ENCODE data around the gene SHROOM3. TPM values are rescaled to one million over a fixed set of nuclear protein-coding genes. Genes with fewer than 3 reads are reported as not detected.

The SHROOM3 gene
- total RNA-seq, 1 donor from 2014 or later = 54.9 TPM

DNA sequence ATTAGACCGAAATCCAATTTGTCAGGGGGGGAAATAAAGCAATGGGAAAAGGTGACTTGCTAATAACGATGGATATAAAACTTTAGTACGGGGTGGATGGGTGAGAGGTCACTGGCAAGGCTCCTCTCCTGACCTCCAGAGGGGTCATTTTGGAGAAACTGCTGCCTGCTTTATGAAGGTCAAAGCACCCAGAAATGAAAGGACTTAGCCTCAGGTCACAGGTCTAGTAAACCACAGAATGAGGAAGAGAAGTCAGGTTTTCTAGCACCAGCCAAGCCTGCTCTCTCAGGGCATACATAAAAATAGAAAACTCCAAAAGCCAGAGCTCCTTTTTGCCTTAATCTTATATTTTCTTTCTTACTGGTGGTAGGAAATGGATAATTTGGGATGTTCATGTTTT lies 134.2 kb downstream of the SHROOM3 start:
- Mint-ChIP-seq H3K36me3 (ENCODE audit: insufficient read depth) (no peaks in the 10 kb centered on the region), H3K4me1 (ENCODE audit: low read depth) (peaks cover 48% of the 10 kb centered on the region), H3K4me3 (ENCODE audit: low read depth) (no peak overlapping the region), H3K27ac (peak overlapping the region; percentile 96), H3K27me3 (no peaks in the 10 kb centered on the region), H3K9me3 (ENCODE audit: low read depth) (peaks cover 4% of the 10 kb centered on the region)
- TF ChIP-seq, protein P1, sequence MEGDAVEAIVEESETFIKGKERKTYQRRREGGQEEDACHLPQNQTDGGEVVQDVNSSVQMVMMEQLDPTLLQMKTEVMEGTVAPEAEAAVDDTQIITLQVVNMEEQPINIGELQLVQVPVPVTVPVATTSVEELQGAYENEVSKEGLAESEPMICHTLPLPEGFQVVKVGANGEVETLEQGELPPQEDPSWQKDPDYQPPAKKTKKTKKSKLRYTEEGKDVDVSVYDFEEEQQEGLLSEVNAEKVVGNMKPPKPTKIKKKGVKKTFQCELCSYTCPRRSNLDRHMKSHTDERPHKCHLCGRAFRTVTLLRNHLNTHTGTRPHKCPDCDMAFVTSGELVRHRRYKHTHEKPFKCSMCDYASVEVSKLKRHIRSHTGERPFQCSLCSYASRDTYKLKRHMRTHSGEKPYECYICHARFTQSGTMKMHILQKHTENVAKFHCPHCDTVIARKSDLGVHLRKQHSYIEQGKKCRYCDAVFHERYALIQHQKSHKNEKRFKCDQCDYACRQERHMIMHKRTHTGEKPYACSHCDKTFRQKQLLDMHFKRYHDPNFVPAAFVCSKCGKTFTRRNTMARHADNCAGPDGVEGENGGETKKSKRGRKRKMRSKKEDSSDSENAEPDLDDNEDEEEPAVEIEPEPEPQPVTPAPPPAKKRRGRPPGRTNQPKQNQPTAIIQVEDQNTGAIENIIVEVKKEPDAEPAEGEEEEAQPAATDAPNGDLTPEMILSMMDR (IDR thresholded peaks at IDR 0.05; ENCODE audit: unreplicated experiment) = no peak
- DNase-seq (ENCODE audit: low spot score, unreplicated experiment) = no peak

DNA sequence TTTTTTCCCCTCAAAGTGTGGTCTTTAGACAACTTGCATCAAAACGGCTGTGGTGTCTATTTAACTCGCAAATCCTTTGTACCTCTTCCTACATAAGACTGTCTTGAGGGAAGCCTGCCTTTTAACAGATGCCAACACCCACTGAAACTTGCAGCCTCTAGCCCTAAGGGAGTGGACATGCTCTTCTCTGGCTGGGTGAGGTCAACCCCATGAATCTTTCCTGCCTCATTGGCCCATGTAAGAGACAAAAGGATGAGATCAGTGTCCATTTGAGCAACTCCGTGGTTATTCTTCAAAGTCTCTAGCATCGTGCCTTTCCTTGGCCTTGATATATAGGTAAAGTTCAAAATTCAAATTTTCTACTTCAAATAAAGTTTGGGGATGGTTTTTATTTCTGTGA lies 134.7 kb downstream of the SHROOM3 start:
- peak overlapping the region; percentile 96 for H3K27ac Mint-ChIP-seq
- TF ChIP-seq, protein P1 (IDR thresholded peaks at IDR 0.05; ENCODE audit: unreplicated experiment) = no peak
- H3K4me3 Mint-ChIP-seq (ENCODE audit: low read depth) = no peak overlapping the region

DNA sequence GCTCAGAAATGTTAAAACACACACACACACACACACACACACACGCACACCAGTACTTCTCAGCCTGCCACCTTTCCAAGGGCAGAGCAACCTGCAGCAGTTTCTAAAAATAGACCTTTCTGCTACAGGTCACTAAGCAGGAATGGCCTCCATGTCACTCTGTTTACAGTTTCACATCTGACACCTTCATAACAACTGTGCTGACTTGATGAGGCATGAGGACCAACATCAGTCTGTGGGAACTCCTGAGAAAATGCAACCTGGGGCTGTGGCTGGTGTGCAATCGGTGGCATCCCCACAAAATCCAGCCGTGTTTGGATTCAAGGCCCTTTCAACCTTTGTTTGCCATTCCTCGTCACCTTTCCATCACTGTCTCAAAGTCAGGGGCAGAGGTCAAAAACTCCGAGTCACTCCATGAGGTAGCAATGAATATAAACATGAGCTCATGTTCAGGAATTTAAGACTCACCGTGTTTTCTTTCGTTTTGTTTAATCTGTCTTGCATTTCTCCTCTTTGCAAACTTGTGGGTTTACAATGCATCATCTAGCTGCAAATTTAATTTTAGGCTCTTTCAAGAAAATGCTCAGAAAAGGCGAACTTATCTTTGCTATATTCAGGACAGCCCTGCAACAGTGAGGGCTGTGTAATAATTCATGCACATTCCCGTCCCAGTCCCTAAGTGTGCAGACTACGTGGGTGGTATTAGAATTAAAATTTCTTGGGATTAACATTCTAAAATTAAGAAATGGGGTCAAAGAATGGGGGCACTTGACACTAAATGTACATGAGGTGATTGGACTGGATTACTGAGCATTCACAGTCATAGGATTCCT lies 135.3 kb downstream of the SHROOM3 start:
- Mint-ChIP-seq H3K4me1 (ENCODE audit: low read depth) (peaks cover 48% of the 10 kb centered on the region), H3K9me3 (ENCODE audit: low read depth) (peaks cover 15% of the 10 kb centered on the region), H3K27ac (peak overlapping the region; percentile 96), H3K36me3 (ENCODE audit: insufficient read depth) (no peaks in the 10 kb centered on the region), H3K27me3 (no peaks in the 10 kb centered on the region), H3K4me3 (ENCODE audit: low read depth) (no peak overlapping the region)
- DNase-seq (ENCODE audit: low spot score, unreplicated experiment) = no peak
- TF ChIP-seq, protein P1 (IDR thresholded peaks at IDR 0.05; ENCODE audit: unreplicated experiment) = no peak

More for the DNA sequence above, 134.7 kb downstream of the SHROOM3 start:
- H3K27me3 Mint-ChIP-seq = no peaks in the 10 kb centered on the region
- peaks cover 8% of the 10 kb centered on the region for H3K9me3 Mint-ChIP-seq (ENCODE audit: low read depth)
- H3K4me1 Mint-ChIP-seq (ENCODE audit: low read depth) = peaks cover 48% of the 10 kb centered on the region
- no peak for DNase-seq (ENCODE audit: low spot score, unreplicated experiment)
- H3K36me3 Mint-ChIP-seq (ENCODE audit: insufficient read depth) = no peaks in the 10 kb centered on the region

GRCh38 chr4:76571274-76571673 lies 136.2 kb downstream of the SHROOM3 start:
- TF ChIP-seq, protein P1 (IDR thresholded peaks at IDR 0.05; ENCODE audit: unreplicated experiment) = no peak
- Mint-ChIP-seq H3K4me3 (ENCODE audit: low read depth) (no peak overlapping the region), H3K36me3 (ENCODE audit: insufficient read depth) (no peaks in the 10 kb centered on the region), H3K9me3 (ENCODE audit: low read depth) (peaks cover 16% of the 10 kb centered on the region), H3K27ac (peak overlapping the region; percentile 96), H3K27me3 (no peaks in the 10 kb centered on the region), H3K4me1 (ENCODE audit: low read depth) (peaks cover 48% of the 10 kb centered on the region)
- DNase-seq (ENCODE audit: low spot score, unreplicated experiment) = no peak

DNA sequence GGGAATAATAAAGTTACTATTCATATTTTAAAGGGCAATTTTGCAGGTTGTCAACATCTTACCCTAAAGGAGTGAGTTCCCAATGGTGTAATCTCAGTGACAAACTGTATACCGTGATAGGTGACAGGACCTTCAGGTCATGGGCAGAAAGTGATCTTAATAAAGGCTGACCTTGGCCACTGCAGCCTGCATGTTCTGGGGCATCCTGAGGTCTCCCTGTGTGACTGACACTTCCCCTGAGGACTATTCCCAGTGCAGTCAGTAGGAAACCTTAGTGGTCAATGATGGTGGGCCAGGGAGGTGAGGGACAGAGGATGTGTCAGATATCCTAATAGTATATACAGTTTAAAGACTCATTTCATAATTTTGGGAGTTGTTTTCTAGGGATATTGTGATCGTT lies 137.2 kb downstream of the SHROOM3 start:
- Mint-ChIP-seq H3K4me1 (ENCODE audit: low read depth) (peaks cover 46% of the 10 kb centered on the region), H3K4me3 (ENCODE audit: low read depth) (no peak overlapping the region), H3K27ac (peak overlapping the region; percentile 96), H3K36me3 (ENCODE audit: insufficient read depth) (no peaks in the 10 kb centered on the region), H3K27me3 (no peaks in the 10 kb centered on the region), H3K9me3 (ENCODE audit: low read depth) (peaks cover 16% of the 10 kb centered on the region)
- TF ChIP-seq, protein P1 (IDR thresholded peaks at IDR 0.05; ENCODE audit: unreplicated experiment) = no peak
- DNase-seq (ENCODE audit: low spot score, unreplicated experiment) = no peak

Measured in progenitor cell of endocrine pancreas (in vitro differentiated cells).